ENCODE measurements around the gene GRAMD4.

GRAMD4 gene

GRCh38 chr22:46666577-46667244 is 46.5 kb downstream of the GRAMD4 start:
- no peak for TF ChIP-seq CTCF (IDR thresholded peaks at IDR 0.05; ENCODE audit: insufficient read depth, missing control alignments)
- DNase-seq (ENCODE audit: insufficient read length, low spot score) (no peak), FAIRE-seq (no peak)

- DNase-seq (ENCODE audit: insufficient read length, low spot score) = no peak
- no peak for TF ChIP-seq CTCF (IDR thresholded peaks at IDR 0.05; ENCODE audit: insufficient read depth, missing control alignments)
- FAIRE-seq = no peak
Observed at GRCh38 chr22:46667245-46667623, 47.0 kb downstream of the GRAMD4 start.

- no peak for DNase-seq (ENCODE audit: insufficient read length, low spot score)
- TF ChIP-seq CTCF (IDR thresholded peaks at IDR 0.05; ENCODE audit: insufficient read depth, missing control alignments) = no peak
- FAIRE-seq = no peak
Observed at GRCh38 chr22:46668116-46668515, 47.9 kb downstream of the GRAMD4 start.

GRCh38 chr22:46669201-46669600 is 49.0 kb downstream of the GRAMD4 start:
- DNase-seq (ENCODE audit: insufficient read length, low spot score) (no peak), FAIRE-seq (no peak)

GRCh38 chr22:46671824-46672432 is 51.7 kb downstream of the GRAMD4 start:
- DNase-seq (ENCODE audit: insufficient read length, low spot score) = no peak

More at GRCh38 chr22:46669201-46669600, 49.0 kb downstream of the GRAMD4 start:
- TF ChIP-seq CTCF (IDR thresholded peaks at IDR 0.05; ENCODE audit: insufficient read depth, missing control alignments) = no peak

GRCh38 chr22:46672731-46673130 is 52.5 kb downstream of the GRAMD4 start:
- DNase-seq (ENCODE audit: insufficient read length, low spot score) (no peak), FAIRE-seq (no peak)
- TF ChIP-seq CTCF (IDR thresholded peaks at IDR 0.05; ENCODE audit: insufficient read depth, missing control alignments) = no peak

More at GRCh38 chr22:46671824-46672432, 51.7 kb downstream of the GRAMD4 start:
- FAIRE-seq = no peak
- no peak for TF ChIP-seq CTCF (IDR thresholded peaks at IDR 0.05; ENCODE audit: insufficient read depth, missing control alignments)

GRCh38 chr22:46673205-46673604 is 53.0 kb downstream of the GRAMD4 start:
- FAIRE-seq (no peak), DNase-seq (ENCODE audit: insufficient read length, low spot score) (no peak)
- no peak for TF ChIP-seq CTCF (IDR thresholded peaks at IDR 0.05; ENCODE audit: insufficient read depth, missing control alignments)
